Measurements from ENCODE around the gene COPS3. TPM values are rescaled to one million over a fixed set of nuclear protein-coding genes. Genes with fewer than 3 reads are reported as not detected.
"Not testable (repeated sequence)": the region's sequence is repeated elsewhere in the genome, so short reads cannot be mapped to it uniquely, and the experiment has no call there.

COPS3 gene
- total and polyA plus RNA-seq, 8 donors, result 48.4 to 69.9 (median 64.9) TPM

DNA sequence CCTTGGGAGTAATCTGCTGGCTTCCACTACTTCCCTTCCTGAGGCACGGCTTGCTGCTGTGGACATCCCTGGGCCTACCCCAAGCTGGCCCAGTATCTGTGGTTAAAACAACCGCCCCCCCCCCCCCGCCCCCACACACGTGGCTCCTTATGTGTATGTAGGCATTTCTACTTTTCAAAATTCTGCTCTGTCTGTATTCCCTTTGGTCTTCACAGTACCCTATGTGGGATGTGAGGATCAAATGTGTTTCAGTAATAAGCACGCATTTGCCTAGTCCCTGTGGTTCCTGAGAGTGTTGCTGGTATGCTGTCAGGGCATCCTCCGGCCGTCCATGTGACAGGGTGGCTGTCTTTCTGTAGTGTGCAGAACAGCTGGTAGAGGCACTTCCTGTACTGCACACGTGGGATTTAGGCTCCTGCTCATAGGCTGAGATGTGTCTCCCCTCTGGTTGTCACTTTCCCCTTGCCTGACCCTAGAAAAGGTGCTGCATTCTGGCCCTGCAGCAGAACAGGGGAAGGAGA lies 24.3 kb upstream of the COPS3 start:
- TF ChIP-seq, protein P1, sequence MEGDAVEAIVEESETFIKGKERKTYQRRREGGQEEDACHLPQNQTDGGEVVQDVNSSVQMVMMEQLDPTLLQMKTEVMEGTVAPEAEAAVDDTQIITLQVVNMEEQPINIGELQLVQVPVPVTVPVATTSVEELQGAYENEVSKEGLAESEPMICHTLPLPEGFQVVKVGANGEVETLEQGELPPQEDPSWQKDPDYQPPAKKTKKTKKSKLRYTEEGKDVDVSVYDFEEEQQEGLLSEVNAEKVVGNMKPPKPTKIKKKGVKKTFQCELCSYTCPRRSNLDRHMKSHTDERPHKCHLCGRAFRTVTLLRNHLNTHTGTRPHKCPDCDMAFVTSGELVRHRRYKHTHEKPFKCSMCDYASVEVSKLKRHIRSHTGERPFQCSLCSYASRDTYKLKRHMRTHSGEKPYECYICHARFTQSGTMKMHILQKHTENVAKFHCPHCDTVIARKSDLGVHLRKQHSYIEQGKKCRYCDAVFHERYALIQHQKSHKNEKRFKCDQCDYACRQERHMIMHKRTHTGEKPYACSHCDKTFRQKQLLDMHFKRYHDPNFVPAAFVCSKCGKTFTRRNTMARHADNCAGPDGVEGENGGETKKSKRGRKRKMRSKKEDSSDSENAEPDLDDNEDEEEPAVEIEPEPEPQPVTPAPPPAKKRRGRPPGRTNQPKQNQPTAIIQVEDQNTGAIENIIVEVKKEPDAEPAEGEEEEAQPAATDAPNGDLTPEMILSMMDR (IDR thresholded peaks at IDR 0.05), result no peak
- peaks cover 0 to 20% of the 10 kb centered on the region in 2 donors for H3K27me3 ChIP-seq
- DNase-seq (peak in 2 of 4 donors; percentile 5 to 39), ATAC-seq (peak; percentile 8)
- H3K9me3 ChIP-seq, result no peaks in the 10 kb centered on the region
- H3K4me3 ChIP-seq, result no peak overlapping the region
- peaks cover 0 to 33% of the 10 kb centered on the region in 2 donors for H3K4me1 ChIP-seq
- no peaks in the 10 kb centered on the region for H3K36me3 ChIP-seq
- intact Hi-C loops (cut with DNase I), result no loop called here
- no peak overlapping the region for H3K27ac ChIP-seq

DNA sequence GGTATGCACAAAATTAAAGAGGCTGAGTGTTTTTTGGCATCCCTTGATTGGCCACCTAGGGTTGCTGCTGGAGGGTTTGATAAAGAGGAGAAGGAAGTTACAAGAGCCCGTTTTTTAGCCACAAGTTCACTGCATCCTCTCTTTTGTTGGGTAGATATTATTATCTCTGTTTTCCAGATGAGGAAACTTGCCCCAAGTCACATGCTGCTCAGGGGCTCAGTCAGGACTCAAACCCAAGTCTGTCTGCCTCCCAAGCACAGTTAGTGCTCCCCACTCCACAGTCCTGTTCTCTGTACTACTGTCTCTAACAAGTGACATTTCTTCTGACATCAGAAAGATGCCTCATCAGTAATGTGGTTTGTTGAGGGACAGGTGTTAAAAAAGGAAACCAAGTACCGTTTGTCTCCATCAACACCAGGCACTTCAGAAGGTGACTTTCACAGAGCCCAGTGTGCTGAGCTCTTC lies 23.5 kb upstream of the COPS3 start:
- peaks cover 0 to 35% of the 10 kb centered on the region in 2 donors for H3K4me1 ChIP-seq
- intact Hi-C loops (cut with DNase I), result no loop called here
- H3K4me3 ChIP-seq, result no peak overlapping the region
- H3K9me3 ChIP-seq, result no peaks in the 10 kb centered on the region
- ATAC-seq (no peak), DNase-seq (no peak)
- peaks cover 0 to 21% of the 10 kb centered on the region in 2 donors for H3K27me3 ChIP-seq
- H3K27ac ChIP-seq, result no peak overlapping the region
- TF ChIP-seq, protein P1 (IDR thresholded peaks at IDR 0.05), result no peak
- no peaks in the 10 kb centered on the region for H3K36me3 ChIP-seq

DNA sequence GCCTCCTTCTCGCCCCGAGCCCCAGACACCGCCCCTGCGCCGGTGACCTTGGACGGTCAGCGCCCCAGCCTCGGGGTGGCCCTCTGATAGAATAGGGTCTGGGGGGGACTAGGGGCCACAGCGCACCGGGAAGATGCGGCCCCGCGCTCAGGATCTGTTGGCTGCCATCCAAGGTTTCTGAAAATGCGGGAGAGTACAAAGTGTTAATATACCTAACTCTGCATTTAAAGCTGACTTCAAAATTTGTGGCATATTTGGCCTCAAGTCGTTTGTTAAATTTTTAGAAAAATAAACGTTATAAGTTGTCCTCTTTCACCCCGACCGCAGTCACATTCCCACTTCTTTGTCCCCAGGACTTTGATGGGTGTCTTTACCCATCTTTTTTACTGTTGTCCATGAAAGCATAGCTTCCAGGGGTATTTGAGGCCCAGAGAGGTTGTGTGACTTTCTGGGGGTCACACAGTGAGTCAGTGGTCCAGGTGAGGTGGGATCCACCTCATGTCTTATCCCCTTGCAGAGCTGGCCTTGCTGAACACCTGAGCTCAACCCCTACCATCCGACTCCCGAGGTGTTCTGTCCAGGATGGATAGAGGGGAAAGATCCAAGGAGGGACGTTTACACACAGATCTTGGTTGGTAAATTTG lies 22.9 kb upstream of the COPS3 start:
- Histone ChIP-seq H3K4me1 (peaks cover 0 to 35% of the 10 kb centered on the region in 2 donors), H3K36me3 (no peaks in the 10 kb centered on the region), H3K9me3 (no peaks in the 10 kb centered on the region), H3K4me3 (peak overlapping the region; percentile 42 to 56), H3K27ac (peak overlapping the region in 1 of 2 donors; percentile 45), H3K27me3 (peaks cover 0 to 21% of the 10 kb centered on the region in 2 donors)
- ATAC-seq (no peak), DNase-seq (no peak)
- TF ChIP-seq, protein P1 (IDR thresholded peaks at IDR 0.05), result no peak
- intact Hi-C loops (cut with DNase I), result no loop called here

DNA sequence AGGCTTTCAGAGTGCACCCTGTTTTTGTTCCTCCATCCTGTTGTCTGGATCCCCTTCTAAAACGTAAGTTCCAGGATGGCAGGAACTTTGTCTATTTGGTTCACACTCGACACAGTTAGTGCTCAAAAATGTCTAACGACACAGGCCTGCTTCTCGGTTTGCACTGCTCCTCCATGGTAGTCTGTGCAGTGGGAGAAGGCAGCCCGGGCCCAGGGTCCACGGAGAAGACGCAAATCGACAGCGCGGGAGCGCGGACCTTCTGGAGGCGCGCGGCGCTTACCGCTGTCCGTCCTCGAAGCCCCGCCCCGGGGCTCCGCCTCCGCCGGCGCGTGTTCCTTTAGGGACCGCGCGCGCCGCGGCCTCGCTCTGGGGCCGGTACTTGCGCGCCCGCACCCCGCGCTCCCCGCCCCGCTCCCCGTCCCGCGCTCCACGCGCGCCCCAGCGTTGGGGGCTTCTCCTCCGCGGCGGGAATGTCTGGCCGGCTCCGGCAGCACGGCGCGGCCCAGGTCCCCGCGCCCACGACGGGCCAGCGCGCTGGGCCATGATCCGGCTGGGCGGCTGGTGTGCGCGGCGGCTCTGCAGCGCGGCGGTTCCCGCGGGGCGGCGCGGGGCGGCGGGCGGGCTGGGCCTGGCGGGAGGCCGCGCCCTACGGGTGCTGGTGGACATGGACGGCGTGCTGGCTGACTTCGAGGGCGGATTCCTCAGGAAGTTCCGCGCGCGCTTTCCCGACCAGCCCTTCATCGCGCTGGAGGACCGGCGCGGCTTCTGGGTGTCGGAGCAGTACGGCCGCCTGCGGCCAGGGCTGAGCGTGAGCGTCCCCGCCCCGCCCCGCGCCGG lies 22.2 kb upstream of the COPS3 start, which contains the start of gene NT5M:
Gene NT5M, plus strand, starts transcription at position 364 of the 837 bp plus-strand sequence. Its CDS starts 178 bp downstream, at position 542.
- ATAC-seq, result peak; percentile 90
- TF ChIP-seq, protein P1 (IDR thresholded peaks at IDR 0.05), result no peak
- peak within 1 kb of the TSS; percentile 42 to 56 for H3K4me3 ChIP-seq
- H3K9me3 ChIP-seq, result no peaks in the 10 kb centered on the region
- H3K27me3 ChIP-seq, result peaks cover 0 to 21% of the 10 kb centered on the region in 2 donors
- H3K36me3 ChIP-seq, result no peaks in the 10 kb centered on the region
- peak; percentile 75 to 97 (median 84) for DNase-seq
- peak within 1 kb of the TSS; percentile 44 to 45 for H3K27ac ChIP-seq
- intact Hi-C loops (cut with DNase I), result no loop called here
- H3K4me1 ChIP-seq, result peaks cover 0 to 35% of the 10 kb centered on the region in 2 donors

DNA sequence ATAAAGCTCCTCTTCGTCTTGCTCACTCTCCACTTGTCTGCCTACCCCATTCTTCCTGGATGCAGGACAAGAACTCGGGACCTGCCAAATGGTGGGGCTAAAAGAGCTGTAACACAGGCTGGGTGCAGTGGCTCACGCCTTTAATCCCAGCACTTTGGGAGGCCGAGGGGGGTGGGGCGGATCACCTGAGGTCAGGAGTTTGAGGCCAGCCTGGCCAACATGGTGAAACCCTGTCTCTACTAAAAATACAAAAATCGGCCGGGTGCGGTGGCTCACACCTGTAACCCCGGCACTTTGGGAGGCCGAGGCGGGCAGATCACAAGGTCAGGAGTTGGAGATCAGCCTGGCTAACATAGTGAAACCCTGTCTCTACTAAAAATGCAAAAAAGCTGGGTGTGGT lies 20.6 kb upstream of the COPS3 start:
- H3K27ac ChIP-seq; DNase-seq; ATAC-seq; H3K4me3 ChIP-seq; H3K36me3 ChIP-seq; intact Hi-C loops (cut with DNase I); H3K9me3 ChIP-seq: not testable (repeated sequence)
- Histone ChIP-seq H3K4me1 (peaks cover 0 to 35% of the 10 kb centered on the region in 2 donors), H3K27me3 (peaks cover 0 to 21% of the 10 kb centered on the region in 2 donors)

All from left lung (tissue), 10 donors.